ENCODE measurements around the gene WNT5A. TPM values are rescaled to one million over a fixed set of nuclear protein-coding genes. Genes with fewer than 3 reads are reported as not detected.

The WNT5A gene
- total RNA-seq, 1 experiment from 2014 or later: 1.1 TPM

- WGBS (ENCODE audit: extremely low coverage, insufficient read length, low lambda C conversion rate): no CpG with 5 or more reads among the region's 3 CpGs
- no peak overlapping the region for H3K27ac ChIP-seq (ENCODE audit: insufficient read length, low read depth, low read length)
- no peak overlapping the region for H2BK15ac ChIP-seq (ENCODE audit: low read depth, low read length)
- H3K4ac ChIP-seq (ENCODE audit: low read depth, low read length): no peak overlapping the region
- H4K8ac ChIP-seq (replicated peaks; ENCODE audit: insufficient read length, low read depth, low read length): no peak overlapping the region
- Mint-ChIP-seq H3K36me3 (ENCODE audit: insufficient read depth in 1 of 3, low read depth in 3 of 3) (no peaks in the 10 kb centered on the region), H3K27ac (no peak overlapping the region), H3K4me1 (peaks cover 3 to 4% of the 10 kb centered on the region in 2 experiments; a peak in 1 of 4 replicates), H3K9me3 (no peaks in the 10 kb centered on the region; a peak in 2 of 5 replicates), H3K27me3 (ENCODE audit: low read depth) (no peaks in the 10 kb centered on the region), H3K4me3 (no peak overlapping the region)
- no peak overlapping the region for H3K9ac ChIP-seq (ENCODE audit: extremely low read depth, insufficient read length, low read length)
- H3K9me3 ChIP-seq (ENCODE audit: control insufficient read depth, low read depth, low read length): no peaks in the 10 kb centered on the region
- H3K14ac ChIP-seq (ENCODE audit: insufficient read depth, low read length): no peak overlapping the region
- no peak overlapping the region for H2BK20ac ChIP-seq (ENCODE audit: low read depth, low read length, poor library complexity, severe bottlenecking)
- no peak overlapping the region for H2BK5ac ChIP-seq (ENCODE audit: insufficient read length, low read length)
- H3K27me3 ChIP-seq (ENCODE audit: insufficient read depth, low read length): no peaks in the 10 kb centered on the region
- no peaks in the 10 kb centered on the region for H3K23me2 ChIP-seq (ENCODE audit: insufficient read length, low read depth, low read length, poor library complexity, severe bottlenecking)
- H3K79me2 ChIP-seq (ENCODE audit: insufficient read depth, low read length): no peaks in the 10 kb centered on the region
- H3K4me2 ChIP-seq (ENCODE audit: insufficient read depth, insufficient read length, low read length): no peak overlapping the region
- no peak overlapping the region for H3T11ph ChIP-seq (ENCODE audit: low read length)
- no peaks in the 10 kb centered on the region for H3K4me1 ChIP-seq (ENCODE audit: insufficient read depth, low read length)
- H2AK5ac ChIP-seq (ENCODE audit: insufficient read length, low read length): no peak overlapping the region
- H3K18ac ChIP-seq (ENCODE audit: insufficient read length, low read depth, low read length): no peak overlapping the region
- H3K56ac ChIP-seq (ENCODE audit: insufficient read length, low read depth, low read length): no peak overlapping the region
- no peak overlapping the region for H2BK12ac ChIP-seq (ENCODE audit: insufficient read length, low read depth, low read length)
- no peaks in the 10 kb centered on the region for H3K79me1 ChIP-seq (ENCODE audit: insufficient read depth, low read depth, low read length, poor library complexity, severe bottlenecking)
- H2BK120ac ChIP-seq (ENCODE audit: low read depth, low read length, poor library complexity, severe bottlenecking): no peak overlapping the region
- H4K20me1 ChIP-seq (ENCODE audit: control insufficient read depth, insufficient read depth, insufficient read length): no peaks in the 10 kb centered on the region
- DNase-seq: no peak
- no peak overlapping the region for H3K23ac ChIP-seq (ENCODE audit: insufficient read length, low read depth, low read length)
- no peak overlapping the region for H2AFZ ChIP-seq (ENCODE audit: low read length)
- TF ChIP-seq, protein P1, sequence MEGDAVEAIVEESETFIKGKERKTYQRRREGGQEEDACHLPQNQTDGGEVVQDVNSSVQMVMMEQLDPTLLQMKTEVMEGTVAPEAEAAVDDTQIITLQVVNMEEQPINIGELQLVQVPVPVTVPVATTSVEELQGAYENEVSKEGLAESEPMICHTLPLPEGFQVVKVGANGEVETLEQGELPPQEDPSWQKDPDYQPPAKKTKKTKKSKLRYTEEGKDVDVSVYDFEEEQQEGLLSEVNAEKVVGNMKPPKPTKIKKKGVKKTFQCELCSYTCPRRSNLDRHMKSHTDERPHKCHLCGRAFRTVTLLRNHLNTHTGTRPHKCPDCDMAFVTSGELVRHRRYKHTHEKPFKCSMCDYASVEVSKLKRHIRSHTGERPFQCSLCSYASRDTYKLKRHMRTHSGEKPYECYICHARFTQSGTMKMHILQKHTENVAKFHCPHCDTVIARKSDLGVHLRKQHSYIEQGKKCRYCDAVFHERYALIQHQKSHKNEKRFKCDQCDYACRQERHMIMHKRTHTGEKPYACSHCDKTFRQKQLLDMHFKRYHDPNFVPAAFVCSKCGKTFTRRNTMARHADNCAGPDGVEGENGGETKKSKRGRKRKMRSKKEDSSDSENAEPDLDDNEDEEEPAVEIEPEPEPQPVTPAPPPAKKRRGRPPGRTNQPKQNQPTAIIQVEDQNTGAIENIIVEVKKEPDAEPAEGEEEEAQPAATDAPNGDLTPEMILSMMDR (conservative IDR thresholded peaks at IDR 0.05): no peak
- H4K91ac ChIP-seq (ENCODE audit: insufficient read length, low read depth, low read length): no peak overlapping the region
- H4K5ac ChIP-seq (ENCODE audit: insufficient read length, low read depth, low read length): no peak overlapping the region
Observed at GRCh38 chr3:55416331-55416821, 70.7 kb downstream of the WNT5A start.

Data from H9 (cell line).